OCI-LY7 (cell line): Measurements from ENCODE around the gene HPSE2.

ENCODE experiments used
- EZH2phosphoT487 ChIP-seq: fragments of 200-600 bp; sonication (generic); IDR thresholded peaks from 2 replicates; pipeline ENCODE4 v1.6.1; 2018; ENCODE audit warnings: low read depth, borderline replicate concordance, mild to moderate bottlenecking, mixed run types, antibody characterized with exemption, low read length, moderate library complexity, mixed read lengths
- TF ChIP-seq, protein P1 (sequence below): fragments of 200-600 bp; sonication (generic); conservative IDR thresholded peaks from 2 replicates; pipeline ENCODE4 v1.5.1; 2014; ENCODE audit warnings: mild to moderate bottlenecking, antibody characterized with exemption, low read length, moderate library complexity, mixed read lengths

- TF ChIP-seq, protein P1, sequence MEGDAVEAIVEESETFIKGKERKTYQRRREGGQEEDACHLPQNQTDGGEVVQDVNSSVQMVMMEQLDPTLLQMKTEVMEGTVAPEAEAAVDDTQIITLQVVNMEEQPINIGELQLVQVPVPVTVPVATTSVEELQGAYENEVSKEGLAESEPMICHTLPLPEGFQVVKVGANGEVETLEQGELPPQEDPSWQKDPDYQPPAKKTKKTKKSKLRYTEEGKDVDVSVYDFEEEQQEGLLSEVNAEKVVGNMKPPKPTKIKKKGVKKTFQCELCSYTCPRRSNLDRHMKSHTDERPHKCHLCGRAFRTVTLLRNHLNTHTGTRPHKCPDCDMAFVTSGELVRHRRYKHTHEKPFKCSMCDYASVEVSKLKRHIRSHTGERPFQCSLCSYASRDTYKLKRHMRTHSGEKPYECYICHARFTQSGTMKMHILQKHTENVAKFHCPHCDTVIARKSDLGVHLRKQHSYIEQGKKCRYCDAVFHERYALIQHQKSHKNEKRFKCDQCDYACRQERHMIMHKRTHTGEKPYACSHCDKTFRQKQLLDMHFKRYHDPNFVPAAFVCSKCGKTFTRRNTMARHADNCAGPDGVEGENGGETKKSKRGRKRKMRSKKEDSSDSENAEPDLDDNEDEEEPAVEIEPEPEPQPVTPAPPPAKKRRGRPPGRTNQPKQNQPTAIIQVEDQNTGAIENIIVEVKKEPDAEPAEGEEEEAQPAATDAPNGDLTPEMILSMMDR, result no peak
- TF ChIP-seq EZH2phosphoT487, result no peak
These were observed 639.2 kb downstream of the HPSE2 start for GRCh38 chr10:98596404-98596803.
